A673 (cell line): Measurements from ENCODE around the gene CAMK2G. TPM values are rescaled to one million over a fixed set of nuclear protein-coding genes. Genes with fewer than 3 reads are reported as not detected.

Experiments
- BruUV-seq: library from RNA; stranded (reverse); fragments of 400-500 nt; replicated peaks from 2 replicates; lab custom pipeline; 2021; lab: Mats Ljungman, UMichigan
- CTCF ChIA-PET: fragments of 300-600 bp; sonication (Branson Sonifier 250); formaldehyde crosslinking; loops from one replicate; lab custom pipeline; 2022; ENCODE audit warnings: antibody characterized with exemption; lab: Charles Lee
- POLR2A ChIA-PET: fragments of 300-600 bp; sonication (Branson Sonifier 250); formaldehyde crosslinking; loops from one replicate; lab custom pipeline; 2022; ENCODE audit warnings: antibody characterized with exemption; ENCODE audit not compliant: low non-redundant PET; lab: Charles Lee
- DNase-seq: peaks from one replicate; pipeline ENCODE4 v3.0.0-alpha.2; 2015; ENCODE audit warnings: low spot score
- H3K27ac ChIP-seq: fragments of 200-600 bp; sonication (generic); 2 replicates; pipeline ENCODE4 v1.5.1; 2016; ENCODE audit warnings: mixed run types, low read depth, mild to moderate bottlenecking, mixed read lengths, antibody characterized with exemption, low read length; ENCODE audit not compliant: poor library complexity, severe bottlenecking
- H3K27me3 ChIP-seq: fragments of 200-600 bp; sonication (generic); replicated peaks from 2 replicates; pipeline ENCODE4 v1.6.1; 2017; ENCODE audit warnings: mixed run types, low read depth, mild to moderate bottlenecking, mixed read lengths, antibody characterized with exemption, low read length; ENCODE audit not compliant: insufficient read depth, poor library complexity
- H3K36me3 ChIP-seq: fragments of 200-600 bp; sonication (generic); 2 replicates; pipeline ENCODE4 v1.6.1; 2016; ENCODE audit warnings: mixed run types, mild to moderate bottlenecking, mixed read lengths, antibody characterized with exemption, low read length; ENCODE audit not compliant: insufficient read depth, poor library complexity, severe bottlenecking
- H3K4me1 ChIP-seq: fragments of 200-600 bp; sonication (generic); 2 replicates; pipeline ENCODE4 v1.6.1; 2017; ENCODE audit warnings: mixed run types, mild to moderate bottlenecking, mixed read lengths, antibody characterized with exemption, low read length; ENCODE audit not compliant: insufficient read depth, poor library complexity, severe bottlenecking
- H3K4me3 ChIP-seq: fragments of 200-600 bp; sonication (generic); 2 replicates; pipeline ENCODE4 v1.5.1; 2016; ENCODE audit warnings: low read depth, mixed run types, mild to moderate bottlenecking, mixed read lengths, low read length; ENCODE audit not compliant: poor library complexity, severe bottlenecking
- H3K9me3 ChIP-seq: fragments of 200-600 bp; sonication (generic); 2 replicates; pipeline ENCODE4 v1.6.1; 2016; ENCODE audit warnings: mixed run types, low read depth, mild to moderate bottlenecking, mixed read lengths, antibody characterized with exemption, low read length; ENCODE audit not compliant: poor library complexity, severe bottlenecking
- CTCF ChIP-seq: fragments of 300-800, 200-600 bp; sonication (generic); conservative IDR thresholded peaks from 2 replicates; pipeline ENCODE4 v1.5.1; 2017; ENCODE audit warnings: low read depth, mild to moderate bottlenecking, antibody characterized with exemption, low read length, moderate library complexity, mixed read lengths
- EZH2 ChIP-seq: fragments of 200-600 bp; sonication (generic); IDR thresholded peaks from 2 replicates; pipeline ENCODE4 v1.6.1; 2017; ENCODE audit warnings: borderline replicate concordance, low read depth, mild to moderate bottlenecking, mixed read lengths, antibody characterized with exemption, low read length; ENCODE audit not compliant: poor library complexity, severe bottlenecking
- intact Hi-C: fragments of 100-400 bp; cut with micrococcal nuclease; formaldehyde crosslinking; loops from one replicate; pipeline ENCODE4 v1.10.0; 2022; ENCODE audit not compliant: unreplicated experiment
- total RNA-seq: library from RNA; stranded (reverse); gene quantifications from 2 replicates; pipeline ENCODE4 v1.2.3, GENCODE V29; 2021

The CAMK2G gene
- total RNA-seq, 1 experiment from 2014 or later: 32.7 TPM

GRCh38 chr10:73901261-73901660 is 26.9 kb upstream of the CAMK2G start:
- intact Hi-C loops: no loop called here
- POLR2A ChIA-PET: no interaction called here
- BruUV-seq: no TSS peak
- H3K27me3 ChIP-seq: no peaks in the 10 kb centered on the region
- CTCF ChIA-PET: no interaction called here
- H3K4me3 ChIP-seq: no peak overlapping the region
- H3K36me3 ChIP-seq: no peaks in the 10 kb centered on the region
- no peaks in the 10 kb centered on the region for H3K4me1 ChIP-seq
- no peaks in the 10 kb centered on the region for H3K9me3 ChIP-seq
- no peak overlapping the region for H3K27ac ChIP-seq
- no peak for TF ChIP-seq EZH2
- TF ChIP-seq CTCF: no peak
- no peak for DNase-seq

GRCh38 chr10:73900064-73900463 is 25.7 kb upstream of the CAMK2G start:
- H3K36me3 ChIP-seq: no peaks in the 10 kb centered on the region
- DNase-seq: no peak
- no peaks in the 10 kb centered on the region for H3K27me3 ChIP-seq
- H3K4me3 ChIP-seq: no peak overlapping the region
- no TSS peak for BruUV-seq
- no peak for TF ChIP-seq CTCF
- no peak for TF ChIP-seq EZH2
- ChIA-PET CTCF (interaction anchor here (0.6 kb wide), 1 partner anchor 1677 kb away, joined by 3 read pairs; no protein-coding TSS in a partner anchor), POLR2A (no interaction called here)
- H3K4me1 ChIP-seq: no peaks in the 10 kb centered on the region
- H3K9me3 ChIP-seq: no peaks in the 10 kb centered on the region
- intact Hi-C loops: no loop called here
- H3K27ac ChIP-seq: no peak overlapping the region

- DNase-seq: no peak
- Histone ChIP-seq H3K4me3 (no peak overlapping the region), H3K9me3 (no peaks in the 10 kb centered on the region), H3K27me3 (no peaks in the 10 kb centered on the region), H3K36me3 (no peaks in the 10 kb centered on the region), H3K4me1 (no peaks in the 10 kb centered on the region), H3K27ac (no peak overlapping the region)
- BruUV-seq: no TSS peak
- TF ChIP-seq CTCF: no peak
- TF ChIP-seq EZH2: no peak
- CTCF ChIA-PET: interaction anchor here (0.6 kb wide), 1 partner anchor 1677 kb away, joined by 3 read pairs; no protein-coding TSS in a partner anchor
- POLR2A ChIA-PET: no interaction called here
- intact Hi-C loops: no loop called here
These were observed 25.1 kb upstream of the CAMK2G start for GRCh38 chr10:73899423-73899822.
